Fibroblast of the conjunctiva (primary cell): ENCODE measurements around the gene FREM1.

Source experiments
- DNase-seq: peaks from one replicate; pipeline ENCODE4 v3.0.0-alpha.2; 2010; ENCODE audit warnings: low read depth

Gene FREM1

DNA sequence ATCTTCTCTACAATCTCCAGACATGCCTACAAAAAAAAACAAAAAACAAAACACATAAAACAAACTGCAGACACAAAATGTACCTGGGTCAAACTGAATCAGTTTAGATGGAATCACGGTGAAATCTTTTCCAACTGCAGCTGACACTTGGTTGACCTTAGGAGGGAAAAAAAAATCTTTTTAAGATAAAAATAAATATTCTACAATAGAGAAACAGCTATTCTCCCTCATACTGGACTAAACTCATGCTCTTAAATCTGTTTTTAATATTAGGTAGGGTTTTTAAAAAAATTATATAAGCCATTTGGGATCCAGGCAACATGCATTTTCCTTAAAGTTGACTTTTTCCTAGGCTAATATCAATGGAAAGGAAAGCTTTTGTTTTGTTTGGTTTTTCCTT lies 153.9 kb downstream of the FREM1 start:
- no peak for DNase-seq

DNA sequence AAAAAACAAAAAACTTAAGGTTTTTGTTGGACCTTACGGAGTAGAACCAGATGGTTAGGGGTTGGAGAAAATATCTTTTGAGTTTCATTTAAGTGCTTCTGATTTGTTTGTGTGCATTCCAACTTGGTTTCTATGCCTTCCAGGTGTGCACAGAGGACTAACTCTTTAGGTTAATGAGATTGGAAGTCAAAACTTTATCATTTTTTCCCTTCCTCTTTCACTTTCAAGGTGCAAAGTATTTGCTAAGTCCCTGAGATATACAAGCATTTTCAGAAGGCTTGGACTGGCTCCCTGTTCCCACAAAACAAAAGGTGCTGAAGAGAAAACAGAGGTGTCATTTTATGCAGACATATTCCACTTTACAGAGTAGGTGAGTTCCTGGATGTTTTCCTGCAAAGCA lies 157.4 kb downstream of the FREM1 start:
- DNase-seq: no peak

DNA sequence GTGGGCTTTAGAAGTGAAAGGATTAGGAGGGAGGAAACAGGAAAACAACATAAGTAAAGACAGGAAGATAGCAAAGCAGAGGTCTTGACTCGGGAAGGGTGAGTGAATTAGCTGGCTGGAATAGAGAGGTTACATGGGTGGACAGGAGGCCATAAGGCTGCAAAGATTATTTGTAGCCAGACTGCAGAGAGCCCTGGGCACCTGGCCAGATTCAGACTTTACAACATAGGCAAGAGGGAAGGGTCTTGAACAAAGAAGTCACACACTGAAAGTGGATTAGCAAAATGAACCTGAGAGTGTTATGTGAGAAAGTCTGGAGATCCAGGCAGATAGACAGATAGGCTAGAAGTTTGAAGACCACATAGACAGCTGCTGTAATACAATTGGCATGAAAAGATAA lies 158.0 kb downstream of the FREM1 start:
- DNase-seq: no peak

DNA sequence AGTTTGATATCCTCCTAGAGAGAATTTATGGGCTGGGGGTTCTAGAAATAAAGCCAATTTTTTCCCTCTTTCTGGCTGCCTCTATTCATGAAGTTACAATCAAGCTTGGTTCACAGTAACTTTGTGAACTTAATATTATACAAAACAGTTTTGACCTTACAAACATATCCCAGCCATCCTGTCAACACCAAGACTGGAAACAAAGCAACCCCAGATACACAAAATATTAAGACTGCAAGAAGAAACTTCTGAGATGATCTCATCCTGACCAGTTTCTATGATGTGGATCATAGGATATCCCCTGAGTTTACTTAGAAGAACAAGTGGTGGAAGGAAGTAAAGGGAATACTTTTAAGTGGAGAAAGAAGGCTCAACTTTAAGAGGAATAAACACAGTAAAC lies 159.4 kb downstream of the FREM1 start:
- no peak for DNase-seq

DNA sequence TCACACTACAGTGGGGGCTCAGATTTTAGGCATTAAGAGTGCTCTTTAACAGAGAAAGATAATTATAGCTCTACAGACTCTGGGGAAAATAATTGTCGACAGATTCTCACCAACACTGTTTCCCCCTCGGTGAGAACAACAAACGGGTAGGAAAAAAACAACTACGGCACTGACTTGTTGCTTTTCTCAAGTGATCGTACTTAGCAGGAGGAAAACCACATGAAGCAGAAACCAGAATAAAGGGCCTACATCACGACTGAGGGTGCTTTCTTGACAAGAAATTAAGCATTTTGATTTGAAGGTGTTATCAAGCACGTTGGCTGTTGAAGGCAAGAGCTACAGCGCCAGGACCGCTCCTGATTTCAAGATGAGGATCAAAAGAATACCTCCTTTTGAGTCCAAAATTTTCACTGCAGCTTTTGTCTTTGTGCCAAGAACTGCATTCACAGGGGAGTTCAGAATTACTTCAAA lies 160.5 kb downstream of the FREM1 start:
- no peak for DNase-seq

DNA sequence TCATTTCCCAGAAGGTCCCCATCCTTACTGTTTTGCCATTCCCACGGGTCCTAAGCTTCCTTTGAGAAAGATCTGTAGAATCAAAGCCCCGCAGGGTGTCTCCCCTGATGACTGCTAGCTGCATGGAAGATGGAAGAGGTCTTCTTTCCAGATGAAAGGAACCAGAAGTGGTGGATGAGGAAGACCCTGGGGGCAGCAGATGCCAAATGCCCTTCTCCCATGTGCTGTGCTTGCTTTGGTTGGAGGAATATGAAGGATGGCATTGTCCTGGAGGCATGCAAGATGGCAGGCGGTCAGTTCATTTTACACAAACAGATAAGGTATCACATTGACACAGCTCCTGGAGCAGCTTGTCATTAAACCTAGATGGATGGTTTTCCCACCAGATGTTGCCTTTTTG lies 161.9 kb downstream of the FREM1 start:
- DNase-seq: no peak

DNA sequence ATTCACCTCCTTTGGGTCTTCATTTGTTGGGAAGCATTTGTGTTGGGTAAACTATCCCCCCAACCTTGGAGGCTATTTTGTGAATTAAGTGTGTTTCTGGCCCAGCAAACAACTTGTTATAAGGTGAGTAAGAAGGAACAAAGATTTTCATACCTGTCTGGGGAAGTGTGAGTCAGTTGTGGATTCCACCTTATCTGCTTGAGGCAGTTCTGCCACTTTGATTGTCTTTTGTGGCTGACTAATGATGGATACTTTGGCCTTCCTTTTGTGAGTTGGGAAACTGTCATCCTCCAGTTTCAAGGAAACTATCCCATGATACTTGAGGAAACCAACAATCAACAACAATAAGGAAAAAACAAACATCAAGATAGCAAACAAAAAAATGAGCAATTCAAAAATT lies 163.1 kb downstream of the FREM1 start:
- no peak for DNase-seq

DNA sequence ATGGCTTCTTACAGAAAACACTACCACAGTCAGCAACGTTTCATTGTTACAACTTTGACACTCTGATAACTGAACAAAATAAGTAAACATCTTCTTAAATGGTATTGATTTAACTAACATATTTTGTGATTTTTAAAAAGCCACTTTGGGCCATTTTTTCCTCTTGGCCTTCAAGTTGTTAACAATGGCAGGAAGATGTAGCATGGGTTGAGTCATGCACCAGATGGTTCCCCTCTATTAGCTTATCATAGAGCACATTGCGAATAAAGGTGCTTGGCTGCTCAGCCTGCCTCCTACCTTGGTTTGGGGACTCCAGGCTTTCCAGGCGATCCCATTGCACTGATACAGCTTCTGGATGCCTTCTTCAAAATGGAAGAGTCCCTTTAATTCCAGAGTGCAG lies 163.6 kb downstream of the FREM1 start:
- no peak for DNase-seq

DNA sequence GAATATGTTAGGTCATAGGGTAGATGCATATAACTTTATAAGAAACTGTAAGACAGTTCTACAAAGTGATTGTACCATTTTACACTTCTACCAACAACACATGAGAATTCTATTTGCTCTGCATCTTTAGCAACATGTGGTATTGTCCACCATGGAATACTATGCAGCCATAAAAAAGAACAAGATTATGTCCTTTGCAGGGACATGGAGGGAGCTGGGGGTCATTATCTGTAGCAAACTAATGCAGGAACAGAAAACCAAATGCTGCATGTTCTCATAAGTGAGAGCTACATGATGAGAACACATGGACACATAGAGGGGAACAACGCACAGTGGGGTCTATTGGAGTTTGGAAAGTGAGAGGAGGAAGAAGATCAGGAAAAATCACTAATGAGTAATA lies 165.5 kb downstream of the FREM1 start:
- DNase-seq: no peak

DNA sequence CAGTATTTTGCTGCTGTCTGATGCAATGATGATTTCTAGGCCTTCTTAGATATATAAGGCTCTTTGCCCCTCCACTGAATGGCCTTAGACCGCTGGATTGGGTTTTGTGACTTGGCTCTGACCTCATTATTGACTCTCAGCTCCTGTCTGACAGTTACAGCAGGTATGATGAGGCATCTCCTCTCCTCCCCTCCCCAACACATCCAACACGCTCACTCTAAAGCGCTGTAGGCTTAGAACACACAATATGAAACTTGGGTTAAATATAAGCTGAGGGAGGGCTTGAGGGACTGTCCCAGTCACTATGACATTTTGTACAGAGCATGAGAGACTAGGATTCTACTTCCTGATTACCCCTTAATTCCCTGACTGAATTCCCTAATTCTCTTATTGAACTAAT lies 168.9 kb downstream of the FREM1 start:
- DNase-seq: no peak

DNA sequence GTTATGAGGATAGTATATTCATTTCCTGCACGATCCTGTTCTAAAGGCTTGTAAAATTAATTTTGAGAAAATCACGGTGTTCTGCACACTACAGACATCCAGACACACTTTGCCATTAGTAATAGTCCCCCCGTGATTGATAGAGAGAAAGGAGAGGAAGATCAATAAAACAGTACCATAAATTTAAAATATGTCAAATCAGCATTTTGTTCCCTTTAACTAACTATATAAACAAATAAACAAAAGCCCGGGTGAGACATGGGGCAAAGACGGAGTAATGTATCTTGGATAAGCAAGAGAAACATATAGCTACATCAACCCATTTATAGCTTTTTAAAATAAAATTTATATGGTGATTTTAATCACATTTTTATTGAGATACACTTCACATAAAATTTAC lies 177.1 kb downstream of the FREM1 start:
- DNase-seq: no peak

DNA sequence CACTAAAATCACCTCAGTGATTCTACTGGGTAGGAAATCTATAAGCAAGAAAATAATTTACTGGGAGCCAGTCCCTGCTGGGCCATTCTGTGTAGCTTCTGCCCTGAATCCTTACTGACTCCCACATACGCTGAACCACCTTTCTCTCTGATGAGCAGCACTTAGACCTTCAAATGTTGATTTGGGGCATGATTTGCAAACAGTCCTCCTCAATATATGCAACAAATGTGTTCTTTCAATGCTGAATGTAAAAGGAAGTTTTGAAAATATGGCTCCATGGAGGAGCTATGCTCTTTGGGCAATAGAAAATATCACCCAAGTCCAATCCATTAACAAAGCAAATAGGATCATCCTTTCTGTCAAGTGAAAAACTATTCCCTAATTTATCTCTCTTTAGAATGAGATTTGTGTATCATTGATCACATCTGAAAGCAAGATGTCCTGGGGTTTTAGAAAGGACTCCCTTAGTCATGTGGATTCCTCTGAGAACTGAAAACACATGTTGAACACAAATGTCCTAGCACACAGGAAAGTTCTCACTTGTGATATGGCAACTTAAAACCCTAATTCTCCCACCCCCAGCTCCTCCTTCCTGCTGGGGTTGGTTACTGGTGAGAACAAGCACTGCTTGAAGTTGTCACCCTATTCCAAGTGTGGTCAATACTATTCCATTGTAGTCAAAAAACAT lies 178.8 kb downstream of the FREM1 start:
- DNase-seq: no peak

DNA sequence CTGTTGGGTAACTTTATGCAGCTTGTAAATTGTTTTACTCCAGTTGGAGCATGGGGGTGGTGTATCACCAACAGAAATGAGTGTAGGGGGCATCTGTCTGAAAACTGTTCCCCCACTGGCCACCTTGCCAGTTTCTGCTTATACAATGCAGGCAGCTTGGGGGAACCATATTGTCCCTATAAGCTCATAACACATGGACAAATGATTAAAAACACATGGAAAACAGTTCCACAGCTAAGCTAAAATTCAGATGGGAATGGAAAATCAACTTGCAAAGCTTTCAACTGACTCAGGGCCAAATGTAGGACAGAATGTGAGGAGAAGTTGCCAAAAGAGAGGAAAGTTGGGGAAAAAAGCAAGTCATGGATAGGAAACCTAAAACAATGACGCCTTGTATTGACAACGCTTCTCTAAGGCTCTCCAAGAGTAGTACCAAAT lies 179.7 kb downstream of the FREM1 start:
- peak; percentile 39 for DNase-seq

DNA sequence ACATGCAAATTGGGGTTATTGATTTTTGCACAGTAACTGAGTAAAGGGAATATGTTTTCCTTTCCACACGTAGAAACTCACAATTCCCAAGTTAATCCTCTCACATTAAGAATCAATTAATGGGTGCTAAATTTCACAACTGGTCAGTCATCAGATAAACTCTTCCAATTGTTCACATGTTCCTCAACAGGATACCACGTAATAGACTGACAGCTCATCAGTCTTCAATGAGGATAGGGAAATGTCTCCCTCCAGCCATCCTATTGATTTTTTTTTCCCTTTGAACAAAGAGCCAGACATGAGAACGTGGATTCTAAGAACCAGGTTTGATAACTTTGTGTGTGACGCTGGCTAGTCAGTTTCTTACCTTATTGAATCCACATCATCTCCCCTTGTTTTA lies 186.9 kb downstream of the FREM1 start:
- no peak for DNase-seq

DNA sequence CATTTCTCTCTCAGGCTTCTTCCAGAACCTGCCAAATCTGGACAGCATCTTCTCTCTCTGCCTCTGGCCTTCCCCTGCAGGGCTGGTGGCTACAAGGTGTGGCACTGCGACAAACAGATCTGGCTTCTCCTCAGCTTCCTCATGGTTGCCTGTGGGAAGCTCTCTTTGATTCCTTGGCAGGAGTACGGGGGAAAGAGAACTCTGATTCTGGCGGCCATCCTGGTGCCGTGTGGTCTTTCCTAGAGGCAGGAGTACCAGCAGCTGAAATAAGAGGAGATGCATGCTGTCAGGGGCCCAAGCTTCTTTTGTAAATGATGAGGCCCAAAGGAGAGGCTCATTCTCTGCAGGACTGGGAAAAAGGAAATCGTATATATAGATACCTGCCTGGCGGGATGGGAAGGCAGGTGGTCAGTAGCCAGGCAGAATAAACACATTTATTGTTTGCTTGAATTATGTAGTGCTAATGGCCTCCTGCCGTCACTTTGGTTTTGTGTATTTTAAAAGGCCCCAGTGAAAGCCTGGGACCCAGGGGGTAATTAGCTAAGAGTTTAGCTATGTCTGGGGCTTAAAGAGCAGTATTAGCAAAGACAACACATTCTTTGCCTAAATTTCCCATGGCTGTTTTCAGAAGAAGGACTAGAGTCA lies 187.7 kb downstream of the FREM1 start, which contains the start of gene CER1:
TSS of gene CER1 (minus strand) at position 343 of the 645 bp plus-strand sequence. CDS start at position 282, 61 bp downstream.
- DNase-seq: no peak

DNA sequence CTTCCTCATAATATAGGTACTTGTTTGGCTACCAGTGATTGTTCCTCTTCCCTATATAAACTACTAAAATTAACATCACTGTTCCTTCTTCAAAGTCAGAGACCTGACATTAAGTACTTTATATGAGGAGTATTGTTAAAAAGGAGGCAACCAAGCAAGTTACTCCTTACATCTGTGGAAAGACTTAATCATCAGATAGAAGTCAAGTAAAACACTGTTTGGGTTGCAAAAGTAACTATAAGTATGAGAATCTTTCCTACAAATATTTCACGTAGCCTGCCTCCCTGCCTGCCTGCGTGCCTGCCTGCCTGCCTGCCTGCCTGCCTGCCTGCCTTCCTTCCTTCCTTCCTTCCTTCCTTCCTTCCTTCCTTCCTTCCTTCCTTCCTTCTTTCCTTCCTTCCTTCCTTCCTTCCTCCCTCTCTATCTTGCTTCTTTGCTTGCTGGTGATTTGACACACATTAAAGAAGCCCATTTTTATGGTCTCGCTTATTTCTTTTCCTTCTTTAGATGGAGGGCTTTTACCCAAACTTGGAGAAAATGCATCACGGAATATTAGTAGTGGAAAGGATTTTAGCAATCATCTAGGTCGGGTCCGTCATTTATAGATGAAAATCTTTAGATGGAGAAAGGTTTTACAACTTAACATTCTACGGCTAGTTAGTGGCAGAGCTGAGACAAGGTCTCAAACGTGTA lies 190.9 kb downstream of the FREM1 start:
- DNase-seq: no peak

DNA sequence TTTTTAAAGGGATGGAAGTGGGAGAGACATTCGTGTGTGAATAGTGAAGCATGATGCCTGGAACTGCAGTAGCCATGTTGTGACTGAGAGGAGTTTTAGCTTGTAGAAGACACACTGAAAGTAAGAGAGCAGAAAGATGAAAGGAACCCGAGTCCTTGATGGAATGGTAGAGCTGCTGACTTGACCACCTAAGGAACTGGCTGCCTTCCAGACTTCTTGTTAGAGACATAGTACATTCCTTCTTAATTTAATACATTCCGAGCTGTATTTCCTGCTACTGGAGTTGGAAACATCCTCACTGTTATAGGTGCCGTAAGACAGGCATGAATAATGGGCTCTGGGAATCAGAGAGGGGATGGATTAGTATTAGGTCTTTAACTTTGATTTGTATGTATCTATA lies 195.1 kb downstream of the FREM1 start:
- no peak for DNase-seq

DNA sequence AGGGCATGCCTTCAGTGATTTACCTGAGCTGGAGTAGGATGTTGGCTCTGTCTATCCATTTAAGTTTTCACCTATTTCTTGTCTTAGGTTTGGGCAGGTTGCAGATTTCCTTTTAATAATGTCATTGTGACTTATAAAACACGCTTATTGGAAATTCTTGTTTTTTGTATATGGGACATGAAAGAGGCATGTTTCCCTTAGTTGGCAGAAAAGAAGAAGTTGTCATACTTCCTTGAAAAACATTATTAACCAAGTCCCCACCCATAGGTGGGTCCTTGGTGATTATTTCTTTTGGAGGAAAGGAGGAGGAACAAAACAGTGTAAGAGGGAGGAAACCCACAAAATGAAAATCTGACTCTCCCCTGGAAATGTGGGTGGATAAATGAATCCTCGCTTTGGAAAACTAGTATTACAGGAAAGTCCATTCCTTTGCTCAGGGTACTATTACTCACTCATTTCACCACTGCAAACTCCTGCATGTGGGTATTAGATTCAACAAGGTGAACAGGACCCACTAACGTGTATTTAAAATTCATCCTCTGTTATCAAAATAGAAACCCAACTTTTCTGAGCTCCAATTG lies 197.0 kb downstream of the FREM1 start:
- DNase-seq: no peak

DNA sequence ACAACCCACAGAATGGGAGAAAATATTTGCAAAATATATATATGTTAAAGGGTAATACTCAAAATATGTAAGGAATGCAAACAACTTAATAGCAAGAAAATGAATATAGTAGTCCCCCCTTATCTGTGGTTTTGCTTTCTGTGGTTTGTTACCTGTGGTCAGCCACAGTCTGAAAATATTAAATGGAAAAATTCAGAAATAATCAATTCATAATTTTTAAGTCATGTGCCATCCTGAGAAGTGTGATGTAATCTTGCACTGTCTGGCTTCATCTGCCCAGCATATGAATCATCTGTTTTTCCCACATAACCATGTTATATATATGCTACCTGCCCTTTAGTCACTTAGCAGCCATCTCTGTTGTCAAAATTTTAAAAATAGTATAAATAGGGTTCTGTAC lies 199.4 kb downstream of the FREM1 start:
- no peak for DNase-seq

DNA sequence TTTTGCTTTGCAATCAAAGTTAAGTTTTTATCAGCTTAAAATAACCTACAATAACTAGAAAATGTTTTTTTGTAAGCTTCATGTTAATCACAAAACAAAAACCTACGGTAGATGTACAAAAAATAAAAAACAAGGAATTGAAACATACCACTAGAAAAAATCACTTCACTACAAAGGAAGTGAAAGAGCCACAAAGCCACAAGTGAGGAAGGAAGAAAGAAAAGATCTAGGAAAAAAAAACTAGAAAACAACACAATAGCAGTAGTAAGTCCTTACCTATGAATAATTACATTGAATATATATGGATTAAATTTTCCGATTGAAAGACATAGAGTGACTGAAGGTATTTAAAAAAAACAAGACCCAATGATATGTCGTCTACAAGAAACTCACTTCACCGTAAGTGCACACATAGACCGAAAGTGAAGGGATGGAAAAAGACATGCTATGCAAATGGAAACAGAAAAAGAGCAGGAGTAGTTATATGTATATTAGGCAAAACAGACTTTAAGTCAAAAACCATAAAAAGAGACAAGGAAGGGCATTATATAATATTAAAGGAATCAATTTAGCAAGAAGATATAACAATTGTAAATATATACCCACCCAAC lies 203.6 kb downstream of the FREM1 start:
- DNase-seq: no peak

DNA sequence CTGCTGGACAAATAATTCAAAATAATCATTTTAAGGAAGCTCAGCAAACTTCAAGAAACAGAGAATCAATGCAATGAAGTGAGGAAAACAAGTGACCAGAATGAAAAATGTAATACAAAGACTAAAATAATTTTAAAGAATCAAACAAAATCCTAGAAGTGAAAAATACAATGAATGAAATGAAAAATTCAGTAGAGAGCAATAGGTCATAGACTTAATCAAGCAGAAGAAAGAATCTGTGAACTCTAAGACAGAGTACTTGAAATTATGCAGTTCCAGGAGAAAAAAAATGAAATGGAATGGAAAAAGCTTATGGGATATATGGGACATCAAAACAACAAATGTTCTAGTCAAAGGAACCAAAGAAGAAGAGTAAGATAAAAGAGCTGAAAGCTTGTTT lies 205.1 kb downstream of the FREM1 start:
- no peak for DNase-seq

DNA sequence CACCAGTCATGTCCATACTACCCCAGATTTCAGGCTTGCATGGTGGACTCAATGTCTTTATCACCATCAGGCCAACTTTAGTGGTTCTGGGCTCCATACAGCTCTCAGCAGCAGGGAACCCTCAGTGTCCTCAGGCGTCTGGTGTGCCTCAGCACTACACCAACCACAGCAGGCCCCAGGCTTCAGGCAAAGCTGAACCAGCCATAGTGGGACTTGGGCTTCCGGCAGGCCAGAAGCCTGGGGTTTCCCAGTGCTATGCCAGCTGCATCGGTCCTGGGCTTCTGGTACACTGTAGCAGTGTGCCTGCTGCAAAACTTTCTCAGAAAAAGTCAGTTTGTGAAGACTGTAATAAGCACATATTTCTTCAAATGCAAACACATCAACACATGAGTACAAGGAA lies 205.9 kb downstream of the FREM1 start:
- DNase-seq: no peak
